ENCODE data around the gene FIGNL2.

FIGNL2 gene

DNA sequence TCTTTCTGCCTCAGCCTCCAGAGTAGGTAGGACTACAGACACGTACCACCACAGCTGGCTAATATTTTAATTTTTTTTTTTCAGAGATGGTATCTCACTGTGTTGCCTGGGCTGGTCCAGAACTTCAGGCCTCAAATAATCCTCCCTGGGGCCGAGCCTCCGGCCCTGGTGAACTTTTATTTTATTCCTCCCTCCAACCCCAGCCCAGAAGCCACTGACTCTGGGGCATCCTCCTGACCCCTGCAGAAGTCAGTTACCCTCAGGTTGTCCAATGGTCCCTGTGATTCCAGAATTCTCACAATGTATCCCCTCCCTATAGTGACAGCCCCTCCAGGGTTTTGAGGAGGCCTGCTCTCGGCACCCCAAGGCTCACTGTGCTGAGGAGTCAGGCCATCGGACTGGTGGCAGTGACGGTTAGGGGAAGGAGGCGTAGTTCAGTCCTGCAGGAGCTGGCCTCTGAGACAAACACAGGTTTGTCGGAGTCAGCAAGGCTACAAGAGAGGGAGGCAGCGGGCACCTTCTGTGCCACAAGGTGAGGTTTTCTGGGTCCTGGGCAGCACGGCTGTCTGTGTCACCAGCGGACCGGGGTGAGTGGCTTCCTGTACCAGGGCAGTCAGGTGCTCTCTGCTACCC lies 19.4 kb upstream of the FIGNL2 start:
- Histone ChIP-seq H3K27ac (no peak overlapping the region), H3K36me3 (replicated peaks) (no peaks in the 10 kb centered on the region), H3K27me3 (replicated peaks) (peaks cover 36% of the 10 kb centered on the region), H3K4me3 (ENCODE audit: low read depth, low read length) (no peak overlapping the region)
- in situ Hi-C loops (cut with HindIII; ENCODE audit: low pct_ligation_motif_present, low sequenced_read_pairs) = no loop called here
- TF ChIP-seq, protein P1, sequence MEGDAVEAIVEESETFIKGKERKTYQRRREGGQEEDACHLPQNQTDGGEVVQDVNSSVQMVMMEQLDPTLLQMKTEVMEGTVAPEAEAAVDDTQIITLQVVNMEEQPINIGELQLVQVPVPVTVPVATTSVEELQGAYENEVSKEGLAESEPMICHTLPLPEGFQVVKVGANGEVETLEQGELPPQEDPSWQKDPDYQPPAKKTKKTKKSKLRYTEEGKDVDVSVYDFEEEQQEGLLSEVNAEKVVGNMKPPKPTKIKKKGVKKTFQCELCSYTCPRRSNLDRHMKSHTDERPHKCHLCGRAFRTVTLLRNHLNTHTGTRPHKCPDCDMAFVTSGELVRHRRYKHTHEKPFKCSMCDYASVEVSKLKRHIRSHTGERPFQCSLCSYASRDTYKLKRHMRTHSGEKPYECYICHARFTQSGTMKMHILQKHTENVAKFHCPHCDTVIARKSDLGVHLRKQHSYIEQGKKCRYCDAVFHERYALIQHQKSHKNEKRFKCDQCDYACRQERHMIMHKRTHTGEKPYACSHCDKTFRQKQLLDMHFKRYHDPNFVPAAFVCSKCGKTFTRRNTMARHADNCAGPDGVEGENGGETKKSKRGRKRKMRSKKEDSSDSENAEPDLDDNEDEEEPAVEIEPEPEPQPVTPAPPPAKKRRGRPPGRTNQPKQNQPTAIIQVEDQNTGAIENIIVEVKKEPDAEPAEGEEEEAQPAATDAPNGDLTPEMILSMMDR (IDR thresholded peaks at IDR 0.05; ENCODE audit: low read depth, low read length, missing control alignments) = no peak
- no peak for DNase-seq

DNA sequence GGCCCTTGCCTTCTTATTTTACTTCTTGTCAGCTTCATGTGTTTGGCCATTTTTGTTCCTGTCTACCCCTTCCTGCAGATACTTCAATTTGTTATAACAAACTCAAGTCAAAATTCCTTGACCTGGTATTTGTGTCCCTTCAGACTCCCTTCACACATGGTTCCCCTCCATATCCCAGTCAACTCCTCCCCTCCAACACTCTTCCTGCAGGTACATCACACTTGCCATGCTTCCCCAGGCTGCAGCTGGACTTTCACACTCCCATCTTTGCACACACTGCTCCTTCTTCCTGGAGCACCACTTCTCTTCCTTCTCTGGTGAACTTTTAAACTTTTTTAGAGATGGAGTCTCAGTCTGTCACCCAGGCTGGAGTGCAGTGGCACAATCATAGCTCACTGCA lies 18.9 kb upstream of the FIGNL2 start:
- TF ChIP-seq, protein P1 (IDR thresholded peaks at IDR 0.05; ENCODE audit: low read depth, low read length, missing control alignments) = no peak
- H3K27ac ChIP-seq = no peak overlapping the region
- peaks cover 36% of the 10 kb centered on the region for H3K27me3 ChIP-seq (replicated peaks)
- H3K4me3 ChIP-seq (ENCODE audit: low read depth, low read length) = no peak overlapping the region
- in situ Hi-C loops (cut with HindIII; ENCODE audit: low pct_ligation_motif_present, low sequenced_read_pairs) = no loop called here
- no peaks in the 10 kb centered on the region for H3K36me3 ChIP-seq (replicated peaks)
- no peak for DNase-seq

DNA sequence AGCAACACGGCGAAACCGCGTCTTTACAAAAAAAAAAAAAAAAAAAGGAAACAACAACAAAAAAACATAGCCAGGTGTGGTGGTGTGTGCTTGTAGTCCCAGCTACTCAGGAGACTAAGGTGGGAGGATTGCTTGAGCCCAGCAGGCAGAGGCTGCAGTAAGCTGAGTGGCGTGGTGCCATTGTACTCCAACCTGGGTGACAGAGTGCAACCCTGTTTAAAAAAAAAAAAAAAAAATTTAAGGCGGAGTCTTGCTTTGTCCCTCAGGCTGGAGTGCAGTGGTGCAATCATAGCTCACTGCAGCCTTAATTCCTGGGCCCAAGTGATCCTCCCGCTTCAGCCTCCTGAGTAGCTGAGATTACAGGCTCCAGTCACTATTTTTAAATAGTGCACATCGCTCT lies 18.2 kb upstream of the FIGNL2 start:
- no peak for DNase-seq
- in situ Hi-C loops (cut with HindIII; ENCODE audit: low pct_ligation_motif_present, low sequenced_read_pairs) = no loop called here
- peaks cover 36% of the 10 kb centered on the region for H3K27me3 ChIP-seq (replicated peaks)
- H3K27ac ChIP-seq = no peak overlapping the region
- no peaks in the 10 kb centered on the region for H3K36me3 ChIP-seq (replicated peaks)
- TF ChIP-seq, protein P1 (IDR thresholded peaks at IDR 0.05; ENCODE audit: low read depth, low read length, missing control alignments) = no peak
- H3K4me3 ChIP-seq (ENCODE audit: low read depth, low read length) = no peak overlapping the region

DNA sequence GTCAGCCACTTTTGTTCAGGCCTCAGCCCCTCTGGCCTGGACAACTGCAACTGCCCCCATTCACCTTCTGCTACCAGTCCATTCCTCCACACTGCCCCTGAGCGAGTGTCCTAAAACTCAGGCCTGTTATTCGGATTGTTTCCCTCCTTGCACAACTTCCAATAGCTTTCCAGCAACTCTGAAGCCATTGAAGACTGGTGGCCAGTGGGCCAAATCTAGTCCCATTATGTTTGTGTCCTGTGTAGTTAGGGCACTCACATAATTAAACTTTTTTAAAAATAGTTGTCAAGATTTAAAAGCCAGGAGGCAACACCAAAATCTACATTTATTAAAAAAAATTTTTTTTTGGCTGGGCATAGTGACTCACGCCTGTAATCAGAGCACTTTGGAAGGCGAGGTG lies 17.8 kb upstream of the FIGNL2 start:
- TF ChIP-seq, protein P1 (IDR thresholded peaks at IDR 0.05; ENCODE audit: low read depth, low read length, missing control alignments) = no peak
- DNase-seq = no peak
- in situ Hi-C loops (cut with HindIII; ENCODE audit: low pct_ligation_motif_present, low sequenced_read_pairs) = no loop called here
- Histone ChIP-seq H3K27ac (no peak overlapping the region), H3K4me3 (ENCODE audit: low read depth, low read length) (no peak overlapping the region), H3K27me3 (replicated peaks) (peaks cover 36% of the 10 kb centered on the region), H3K36me3 (replicated peaks) (no peaks in the 10 kb centered on the region)

DNA sequence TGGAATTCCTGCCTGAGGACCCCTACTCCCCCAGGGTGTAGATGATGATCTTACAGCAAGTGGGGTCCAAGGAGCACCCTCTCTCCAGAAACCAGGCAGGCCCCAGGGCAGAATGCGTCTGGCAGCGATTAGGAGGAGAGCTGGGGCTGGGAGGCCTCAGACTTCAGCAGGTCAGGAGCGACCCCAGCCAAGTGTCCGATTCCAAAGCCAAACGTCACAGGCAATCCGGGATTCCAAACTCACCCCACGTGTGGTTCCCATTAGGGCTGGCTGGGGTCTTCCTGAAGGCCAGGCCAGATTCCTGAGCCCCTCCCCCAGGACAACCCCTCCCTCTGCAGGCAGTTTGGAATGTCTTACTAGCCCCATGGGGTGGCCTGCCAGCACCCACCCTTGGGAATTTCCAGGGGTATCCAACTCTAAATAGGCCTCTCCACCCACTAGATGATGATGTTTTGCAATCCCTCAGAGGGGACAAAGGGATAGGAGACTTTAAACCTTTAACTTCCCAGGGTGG lies 17.3 kb upstream of the FIGNL2 start:
- H3K4me3 ChIP-seq (ENCODE audit: low read depth, low read length) = no peak overlapping the region
- in situ Hi-C loops (cut with HindIII; ENCODE audit: low pct_ligation_motif_present, low sequenced_read_pairs) = no loop called here

More for the DNA sequence above, 17.3 kb upstream of the FIGNL2 start:
- Histone ChIP-seq H3K27ac (no peak overlapping the region), H3K36me3 (replicated peaks) (no peaks in the 10 kb centered on the region), H3K27me3 (replicated peaks) (peaks cover 32% of the 10 kb centered on the region)
- TF ChIP-seq, protein P1 (IDR thresholded peaks at IDR 0.05; ENCODE audit: low read depth, low read length, missing control alignments) = no peak
- no peak for DNase-seq

All from brain microvascular endothelial cell (primary cell).